ENCODE results near the gene EVI5. TPM values are rescaled to one million over a fixed set of nuclear protein-coding genes. Genes with fewer than 3 reads are reported as not detected.
A peak's percentile ranks its signal among the peaks of the same experiment; 100 is the strongest.
"Not testable (repeated sequence)": the region's sequence is repeated elsewhere in the genome, so short reads cannot be mapped to it uniquely, and the experiment has no call there.

Gene EVI5
- polyA plus RNA-seq, 1 donor from 2014 or later, result 8.5 TPM

DNA sequence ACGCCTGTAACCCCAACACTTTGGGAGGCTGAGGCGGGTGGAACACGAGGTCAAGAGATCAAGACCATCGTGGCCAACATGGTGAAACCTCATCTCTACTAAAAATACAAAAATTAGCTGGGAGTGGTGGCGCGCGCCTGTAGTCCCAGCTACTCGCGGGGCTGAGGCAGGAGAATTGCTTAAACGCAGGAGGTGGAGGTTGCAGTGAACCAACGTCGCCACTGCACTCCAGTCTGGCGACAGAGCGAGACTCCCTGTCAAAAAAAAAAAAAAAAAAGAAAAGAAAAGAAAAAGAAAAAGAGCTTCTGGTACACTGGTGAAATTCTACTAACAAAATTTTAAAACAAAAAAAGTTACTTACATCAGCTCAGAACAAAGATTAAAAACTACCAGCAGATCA is 1.4 kb downstream of the EVI5 start:
- H3K9me2 ChIP-seq (ENCODE audit: insufficient read depth, low read length); H3K9me3 ChIP-seq (ENCODE audit: low read length); H2AFZ ChIP-seq (ENCODE audit: low read depth, low read length); H3K27ac ChIP-seq (ENCODE audit: low read length); H3K36me3 ChIP-seq (ENCODE audit: insufficient read depth, low read length); H3F3A ChIP-seq (ENCODE audit: insufficient read depth, low read length, poor library complexity, severe bottlenecking); H3K27me3 ChIP-seq (ENCODE audit: insufficient read depth, low read depth, low read length); H4K20me1 ChIP-seq (ENCODE audit: insufficient read depth); H3K9ac ChIP-seq (ENCODE audit: low read length): not testable (repeated sequence)
- H3K79me2 ChIP-seq (replicated peaks; ENCODE audit: insufficient read depth, low read length), result peaks cover 10% of the 10 kb centered on the region
- peak overlapping the region; percentile 98 for H3K4me3 ChIP-seq (ENCODE audit: low read length)
- peak overlapping the region; percentile 66 for H3K4me2 ChIP-seq (ENCODE audit: low read length)

DNA sequence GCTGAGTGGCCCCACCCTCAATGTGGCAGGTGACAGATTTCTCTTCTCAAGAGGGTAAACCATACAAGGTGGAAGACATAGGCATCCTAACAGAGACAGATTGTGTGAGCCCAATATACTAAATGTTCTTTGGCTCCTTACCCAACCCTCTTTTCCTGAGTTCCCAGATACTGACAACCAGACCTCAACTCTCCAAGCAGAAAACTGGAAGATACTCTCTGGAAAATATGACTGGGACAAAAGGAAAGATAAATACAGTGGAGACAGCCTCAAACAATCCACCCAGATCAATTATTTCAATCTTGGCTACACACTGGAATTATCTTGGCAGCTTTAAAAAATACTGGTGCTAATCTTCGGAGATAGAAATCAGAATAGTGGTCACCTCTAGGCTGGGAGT is 6.5 kb downstream of the EVI5 start:
- Histone ChIP-seq H3K4me2 (ENCODE audit: low read length) (no peak overlapping the region), H4K20me1 (ENCODE audit: insufficient read depth) (no peaks in the 10 kb centered on the region), H3F3A (ENCODE audit: insufficient read depth, low read length, poor library complexity, severe bottlenecking) (no peaks in the 10 kb centered on the region), H3K36me3 (ENCODE audit: insufficient read depth, low read length) (no peaks in the 10 kb centered on the region), H3K27ac (ENCODE audit: low read length) (no peak overlapping the region), H3K9me2 (ENCODE audit: insufficient read depth, low read length) (no peaks in the 10 kb centered on the region), H2AFZ (ENCODE audit: low read depth, low read length) (no peak overlapping the region), H3K79me2 (replicated peaks; ENCODE audit: insufficient read depth, low read length) (peaks cover 13% of the 10 kb centered on the region), H3K4me3 (ENCODE audit: low read length) (no peak overlapping the region), H3K9me3 (ENCODE audit: low read length) (no peaks in the 10 kb centered on the region), H3K9ac (ENCODE audit: low read length) (no peak overlapping the region), H3K27me3 (ENCODE audit: insufficient read depth, low read depth, low read length) (no peaks in the 10 kb centered on the region)
- TF ChIP-seq, protein P1, sequence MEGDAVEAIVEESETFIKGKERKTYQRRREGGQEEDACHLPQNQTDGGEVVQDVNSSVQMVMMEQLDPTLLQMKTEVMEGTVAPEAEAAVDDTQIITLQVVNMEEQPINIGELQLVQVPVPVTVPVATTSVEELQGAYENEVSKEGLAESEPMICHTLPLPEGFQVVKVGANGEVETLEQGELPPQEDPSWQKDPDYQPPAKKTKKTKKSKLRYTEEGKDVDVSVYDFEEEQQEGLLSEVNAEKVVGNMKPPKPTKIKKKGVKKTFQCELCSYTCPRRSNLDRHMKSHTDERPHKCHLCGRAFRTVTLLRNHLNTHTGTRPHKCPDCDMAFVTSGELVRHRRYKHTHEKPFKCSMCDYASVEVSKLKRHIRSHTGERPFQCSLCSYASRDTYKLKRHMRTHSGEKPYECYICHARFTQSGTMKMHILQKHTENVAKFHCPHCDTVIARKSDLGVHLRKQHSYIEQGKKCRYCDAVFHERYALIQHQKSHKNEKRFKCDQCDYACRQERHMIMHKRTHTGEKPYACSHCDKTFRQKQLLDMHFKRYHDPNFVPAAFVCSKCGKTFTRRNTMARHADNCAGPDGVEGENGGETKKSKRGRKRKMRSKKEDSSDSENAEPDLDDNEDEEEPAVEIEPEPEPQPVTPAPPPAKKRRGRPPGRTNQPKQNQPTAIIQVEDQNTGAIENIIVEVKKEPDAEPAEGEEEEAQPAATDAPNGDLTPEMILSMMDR (IDR thresholded peaks at IDR 0.05; ENCODE audit: poor library complexity, severe bottlenecking), result no peak
- no peak for TF ChIP-seq SMC3 (conservative IDR thresholded peaks at IDR 0.05; ENCODE audit: poor library complexity)

DNA sequence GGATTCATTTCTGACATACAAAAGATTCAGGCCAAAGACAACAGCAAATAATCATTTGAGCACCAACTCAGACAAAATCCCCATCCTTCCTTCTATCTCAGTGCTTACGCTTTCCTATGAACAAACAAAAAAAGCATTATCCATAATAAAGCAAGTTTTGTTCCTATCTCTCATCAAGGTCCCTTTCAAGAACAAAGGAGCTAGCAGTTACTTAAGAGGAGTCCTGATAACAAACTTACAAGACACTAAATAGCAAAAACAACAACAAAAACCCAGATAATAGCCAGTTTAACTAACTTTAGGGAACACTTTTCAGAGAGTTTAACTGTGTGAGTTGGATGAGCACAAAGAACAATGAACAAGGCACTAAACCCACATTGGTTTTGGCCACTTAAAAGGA is 10.5 kb downstream of the EVI5 start:
- H4K20me1 ChIP-seq (ENCODE audit: insufficient read depth), result no peaks in the 10 kb centered on the region
- no peak overlapping the region for H3K4me3 ChIP-seq (ENCODE audit: low read length)
- no peaks in the 10 kb centered on the region for H3F3A ChIP-seq (ENCODE audit: insufficient read depth, low read length, poor library complexity, severe bottlenecking)
- H3K9ac ChIP-seq (ENCODE audit: low read length), result no peak overlapping the region
- no peak overlapping the region for H2AFZ ChIP-seq (ENCODE audit: low read depth, low read length)
- no peaks in the 10 kb centered on the region for H3K9me3 ChIP-seq (ENCODE audit: low read length)
- H3K36me3 ChIP-seq (ENCODE audit: insufficient read depth, low read length), result no peaks in the 10 kb centered on the region
- no peaks in the 10 kb centered on the region for H3K27me3 ChIP-seq (ENCODE audit: insufficient read depth, low read depth, low read length)
- H3K9me2 ChIP-seq (ENCODE audit: insufficient read depth, low read length), result no peaks in the 10 kb centered on the region
- no peak overlapping the region for H3K27ac ChIP-seq (ENCODE audit: low read length)
- H3K4me2 ChIP-seq (ENCODE audit: low read length), result no peak overlapping the region
- H3K79me2 ChIP-seq (replicated peaks; ENCODE audit: insufficient read depth, low read length), result peaks cover 3% of the 10 kb centered on the region
- no peak for TF ChIP-seq POLR2AphosphoS5 (IDR thresholded peaks at IDR 0.05)
- TF ChIP-seq MXI1 (conservative IDR thresholded peaks at IDR 0.05; ENCODE audit: poor library complexity, severe bottlenecking), result no peak
- no peak for TF ChIP-seq EZH2 (IDR thresholded peaks at IDR 0.05; ENCODE audit: borderline replicate concordance, insufficient read depth, low read length, poor library complexity, severe bottlenecking)
- no peak for TF ChIP-seq EP300 (conservative IDR thresholded peaks at IDR 0.05; ENCODE audit: poor library complexity, severe bottlenecking)
- TF ChIP-seq, protein P2, sequence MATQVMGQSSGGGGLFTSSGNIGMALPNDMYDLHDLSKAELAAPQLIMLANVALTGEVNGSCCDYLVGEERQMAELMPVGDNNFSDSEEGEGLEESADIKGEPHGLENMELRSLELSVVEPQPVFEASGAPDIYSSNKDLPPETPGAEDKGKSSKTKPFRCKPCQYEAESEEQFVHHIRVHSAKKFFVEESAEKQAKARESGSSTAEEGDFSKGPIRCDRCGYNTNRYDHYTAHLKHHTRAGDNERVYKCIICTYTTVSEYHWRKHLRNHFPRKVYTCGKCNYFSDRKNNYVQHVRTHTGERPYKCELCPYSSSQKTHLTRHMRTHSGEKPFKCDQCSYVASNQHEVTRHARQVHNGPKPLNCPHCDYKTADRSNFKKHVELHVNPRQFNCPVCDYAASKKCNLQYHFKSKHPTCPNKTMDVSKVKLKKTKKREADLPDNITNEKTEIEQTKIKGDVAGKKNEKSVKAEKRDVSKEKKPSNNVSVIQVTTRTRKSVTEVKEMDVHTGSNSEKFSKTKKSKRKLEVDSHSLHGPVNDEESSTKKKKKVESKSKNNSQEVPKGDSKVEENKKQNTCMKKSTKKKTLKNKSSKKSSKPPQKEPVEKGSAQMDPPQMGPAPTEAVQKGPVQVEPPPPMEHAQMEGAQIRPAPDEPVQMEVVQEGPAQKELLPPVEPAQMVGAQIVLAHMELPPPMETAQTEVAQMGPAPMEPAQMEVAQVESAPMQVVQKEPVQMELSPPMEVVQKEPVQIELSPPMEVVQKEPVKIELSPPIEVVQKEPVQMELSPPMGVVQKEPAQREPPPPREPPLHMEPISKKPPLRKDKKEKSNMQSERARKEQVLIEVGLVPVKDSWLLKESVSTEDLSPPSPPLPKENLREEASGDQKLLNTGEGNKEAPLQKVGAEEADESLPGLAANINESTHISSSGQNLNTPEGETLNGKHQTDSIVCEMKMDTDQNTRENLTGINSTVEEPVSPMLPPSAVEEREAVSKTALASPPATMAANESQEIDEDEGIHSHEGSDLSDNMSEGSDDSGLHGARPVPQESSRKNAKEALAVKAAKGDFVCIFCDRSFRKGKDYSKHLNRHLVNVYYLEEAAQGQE (IDR thresholded peaks at IDR 0.05; ENCODE audit: borderline replicate concordance), result no peak
- TF ChIP-seq, protein P1 (IDR thresholded peaks at IDR 0.05; ENCODE audit: poor library complexity, severe bottlenecking), result no peak
- no peak for TF ChIP-seq TAF1 (IDR thresholded peaks at IDR 0.05; ENCODE audit: low read depth)
- TF ChIP-seq RAD21 (conservative IDR thresholded peaks at IDR 0.05), result no peak
- no peak for TF ChIP-seq SMC3 (conservative IDR thresholded peaks at IDR 0.05; ENCODE audit: poor library complexity)

DNA sequence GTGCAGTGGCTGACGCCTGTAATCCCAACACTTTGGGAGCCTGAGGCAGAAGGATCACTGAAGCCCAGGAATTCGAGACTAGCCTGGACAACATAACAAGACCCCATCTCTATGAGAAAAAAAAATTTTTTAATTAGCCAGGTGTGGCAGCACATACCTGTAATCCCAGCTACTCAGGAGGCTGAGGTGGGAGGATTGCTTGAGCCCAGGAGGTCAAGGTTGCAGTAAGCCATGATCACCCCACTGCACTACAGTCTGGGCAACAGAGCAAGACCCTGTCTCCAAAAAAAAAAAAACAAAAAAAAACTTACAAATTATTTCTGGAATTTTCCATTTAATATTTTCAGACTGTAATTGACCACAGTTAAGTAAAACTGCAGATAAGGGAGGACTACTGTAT is 11.2 kb downstream of the EVI5 start:
- H3K27ac ChIP-seq (ENCODE audit: low read length); H3K27me3 ChIP-seq (ENCODE audit: insufficient read depth, low read depth, low read length); H3K79me2 ChIP-seq (replicated peaks; ENCODE audit: insufficient read depth, low read length); H3K4me3 ChIP-seq (ENCODE audit: low read length); H4K20me1 ChIP-seq (ENCODE audit: insufficient read depth); H3K9me2 ChIP-seq (ENCODE audit: insufficient read depth, low read length); H3F3A ChIP-seq (ENCODE audit: insufficient read depth, low read length, poor library complexity, severe bottlenecking); H3K36me3 ChIP-seq (ENCODE audit: insufficient read depth, low read length); H3K4me2 ChIP-seq (ENCODE audit: low read length); H2AFZ ChIP-seq (ENCODE audit: low read depth, low read length); H3K9ac ChIP-seq (ENCODE audit: low read length); H3K9me3 ChIP-seq (ENCODE audit: low read length): not testable (repeated sequence)
